Smooth muscle cell (in vitro differentiated cells): Measurements from ENCODE around the gene FIZ1. TPM values are rescaled to one million over a fixed set of nuclear protein-coding genes. Genes with fewer than 3 reads are reported as not detected.

Source experiments
- DNase-seq: peaks from one replicate; lab custom pipeline; 2025; ENCODE audit not compliant: unreplicated experiment; lab: John Stamatoyannopoulos, UW
- H2AFZ ChIP-seq: fragments of 200-600 bp; sonication (generic); 2 replicates; pipeline ENCODE4 v1.6.0; 2016; ENCODE audit warnings: antibody characterized with exemption, low read depth, mild to moderate bottlenecking
- H3F3A ChIP-seq: fragments of 200-600 bp; sonication (generic); 2 replicates; pipeline ENCODE4 v1.6.0; 2017; ENCODE audit warnings: antibody characterized with exemption, low read depth
- H3K27ac ChIP-seq: fragments of 200-600 bp; sonication (generic); 2 replicates; pipeline ENCODE4 v1.5.1; 2016; ENCODE audit warnings: low read depth, mild to moderate bottlenecking
- H3K27me3 ChIP-seq: fragments of 200-600 bp; sonication (generic); 2 replicates; pipeline ENCODE4 v1.6.1; 2016; ENCODE audit warnings: low read depth, mild to moderate bottlenecking
- H3K36me3 ChIP-seq: fragments of 200-600 bp; sonication (generic); 2 replicates; pipeline ENCODE4 v1.5.1; 2016; ENCODE audit warnings: low read depth
- H3K4me1 ChIP-seq: fragments of 200-600 bp; sonication (generic); 2 replicates; pipeline ENCODE4 v1.5.1; 2016; ENCODE audit warnings: low read depth
- H3K4me2 ChIP-seq: fragments of 200-600 bp; sonication (generic); 2 replicates; pipeline ENCODE4 v1.6.0; 2016; ENCODE audit warnings: mild to moderate bottlenecking
- H3K4me3 ChIP-seq: fragments of 200-600 bp; sonication (generic); 2 replicates; pipeline ENCODE4 v1.5.1; 2016; ENCODE audit warnings: mild to moderate bottlenecking
- H3K79me2 ChIP-seq: fragments of 200-600 bp; sonication (generic); 2 replicates; pipeline ENCODE4 v1.6.0; 2016; ENCODE audit warnings: low read depth, mild to moderate bottlenecking
- H3K9ac ChIP-seq: fragments of 200-600 bp; sonication (generic); 2 replicates; pipeline ENCODE4 v1.6.0; 2016; ENCODE audit warnings: low read depth
- H3K9me3 ChIP-seq: fragments of 200-600 bp; sonication (generic); replicated peaks from 2 replicates; pipeline ENCODE4 v1.5.1; 2016; ENCODE audit warnings: low read depth
- H4K20me1 ChIP-seq: fragments of 200-600 bp; sonication (generic); 2 replicates; pipeline ENCODE4 v1.6.0; 2016; ENCODE audit warnings: low read depth
- WGBS: methylation state at CpG from one replicate; pipeline ENCODE4 v1.1.7; 2016; ENCODE audit warnings: low lambda C conversion rate; 5-methylcytosine and 5-hydroxymethylcytosine counted together
- polyA plus RNA-seq: library from polyadenylated mRNA; unstranded; fragments of >200 nt; fragmentation: Nextera tagmentation; extraction: Ambion mirVana; gene quantifications from 2 replicates; pipeline ENCODE4 v1.2.1, GENCODE V29; 2016
- total RNA-seq: library from RNA; depleted of rRNA; stranded (reverse); fragments of >200 nt; gene quantifications from 2 replicates; pipeline ENCODE4 v1.2.3, GENCODE V29; 2014
- TF ChIP-seq, protein P1 (sequence below): fragments of 200-600 bp; sonication (generic); IDR thresholded peaks from 2 replicates; pipeline ENCODE4 v1.5.1; 2017; ENCODE audit warnings: borderline replicate concordance, mild to moderate bottlenecking, antibody characterized with exemption; ENCODE audit not compliant: insufficient read depth, poor library complexity, severe bottlenecking

The FIZ1 gene
- total and polyA plus RNA-seq, 2 experiments from 2014 or later, result 10.4 to 17.7 TPM

DNA sequence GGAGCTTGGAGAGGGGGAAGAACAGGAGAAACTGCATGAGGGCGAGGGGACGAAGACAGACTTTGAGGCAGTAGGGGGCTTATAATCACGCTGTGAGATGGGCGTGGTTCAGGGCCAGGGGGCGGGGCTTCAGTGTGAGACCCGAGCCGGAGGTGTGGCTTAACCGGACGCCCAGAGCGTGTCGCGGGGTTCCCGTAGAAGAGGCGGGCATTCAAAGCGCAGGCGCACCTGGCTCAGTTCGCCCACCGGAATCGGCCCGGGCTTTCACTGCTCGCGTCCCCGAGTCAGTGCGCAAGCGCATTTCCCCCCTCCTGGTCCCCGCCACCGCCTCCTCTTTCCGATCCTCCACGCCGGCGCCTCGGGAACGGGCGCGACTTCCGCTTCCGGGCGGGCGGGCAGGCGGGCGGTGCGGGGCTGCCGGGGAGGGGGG lies 5.9 kb upstream of the FIZ1 start:
- WGBS, result under 1% methylated on average over 29 of the region's 43 CpGs
- H3K4me2 ChIP-seq, result peak overlapping the region; percentile 88
- H3K79me2 ChIP-seq, result peaks cover 35% of the 10 kb centered on the region
- no peaks in the 10 kb centered on the region for H3K9me3 ChIP-seq
- H3F3A ChIP-seq, result peaks cover 16% of the 10 kb centered on the region
- H4K20me1 ChIP-seq, result peaks cover 29% of the 10 kb centered on the region
- no peak overlapping the region for H3K9ac ChIP-seq
- H3K36me3 ChIP-seq, result no peaks in the 10 kb centered on the region
- peak; percentile 95 for DNase-seq
- H3K4me3 ChIP-seq, result peak overlapping the region; percentile 80
- TF ChIP-seq, protein P1, sequence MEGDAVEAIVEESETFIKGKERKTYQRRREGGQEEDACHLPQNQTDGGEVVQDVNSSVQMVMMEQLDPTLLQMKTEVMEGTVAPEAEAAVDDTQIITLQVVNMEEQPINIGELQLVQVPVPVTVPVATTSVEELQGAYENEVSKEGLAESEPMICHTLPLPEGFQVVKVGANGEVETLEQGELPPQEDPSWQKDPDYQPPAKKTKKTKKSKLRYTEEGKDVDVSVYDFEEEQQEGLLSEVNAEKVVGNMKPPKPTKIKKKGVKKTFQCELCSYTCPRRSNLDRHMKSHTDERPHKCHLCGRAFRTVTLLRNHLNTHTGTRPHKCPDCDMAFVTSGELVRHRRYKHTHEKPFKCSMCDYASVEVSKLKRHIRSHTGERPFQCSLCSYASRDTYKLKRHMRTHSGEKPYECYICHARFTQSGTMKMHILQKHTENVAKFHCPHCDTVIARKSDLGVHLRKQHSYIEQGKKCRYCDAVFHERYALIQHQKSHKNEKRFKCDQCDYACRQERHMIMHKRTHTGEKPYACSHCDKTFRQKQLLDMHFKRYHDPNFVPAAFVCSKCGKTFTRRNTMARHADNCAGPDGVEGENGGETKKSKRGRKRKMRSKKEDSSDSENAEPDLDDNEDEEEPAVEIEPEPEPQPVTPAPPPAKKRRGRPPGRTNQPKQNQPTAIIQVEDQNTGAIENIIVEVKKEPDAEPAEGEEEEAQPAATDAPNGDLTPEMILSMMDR, result no peak
- H3K4me1 ChIP-seq, result peaks cover 16% of the 10 kb centered on the region
- peak overlapping the region; percentile 85 for H3K27ac ChIP-seq
- no peak overlapping the region for H2AFZ ChIP-seq
- H3K27me3 ChIP-seq, result no peaks in the 10 kb centered on the region

DNA sequence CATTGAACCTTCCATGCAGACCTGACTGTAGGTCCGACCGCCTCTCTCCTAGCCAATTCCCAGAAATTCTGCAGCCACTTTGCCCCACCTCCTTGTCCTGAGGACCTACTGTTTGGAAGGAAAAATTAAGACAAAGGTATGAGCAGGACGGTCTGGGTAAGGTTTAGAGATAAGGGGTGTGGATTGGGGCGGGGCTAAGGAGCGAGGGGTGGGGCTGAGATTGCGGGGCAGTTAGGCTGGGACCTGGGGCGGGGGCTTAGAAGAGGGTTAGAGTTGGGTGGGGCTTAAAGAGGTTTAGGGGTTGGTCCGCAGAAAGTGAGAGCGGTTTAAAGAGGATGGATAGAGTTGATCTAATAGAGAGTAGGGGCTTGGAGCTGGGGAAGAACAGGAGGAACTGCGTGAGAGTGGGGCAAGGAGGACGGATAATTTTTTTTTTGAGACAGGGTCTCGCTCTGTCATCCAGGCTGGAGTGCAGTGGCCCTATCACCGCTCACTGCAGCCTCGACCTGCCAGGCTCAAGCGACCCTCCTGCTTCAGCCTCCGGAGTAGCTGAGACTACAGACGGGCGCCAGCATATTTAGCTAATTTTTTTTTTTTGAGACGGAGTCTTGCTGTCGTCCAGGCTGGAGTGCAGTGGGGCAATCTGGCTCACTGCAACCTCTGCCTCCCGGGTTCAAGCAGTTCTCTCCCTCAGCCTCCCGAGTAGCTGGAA lies 4.4 kb upstream of the FIZ1 start:
- TF ChIP-seq, protein P1, result no peak
- WGBS, result 70% methylated on average over 21 of the region's 22 CpGs
- no peak overlapping the region for H2AFZ ChIP-seq
- H3K27me3 ChIP-seq, result no peaks in the 10 kb centered on the region
- H3K27ac ChIP-seq, result peak overlapping the region; percentile 85
- DNase-seq, result no peak
- peaks cover 16% of the 10 kb centered on the region for H3F3A ChIP-seq
- no peak overlapping the region for H3K9ac ChIP-seq
- no peaks in the 10 kb centered on the region for H3K9me3 ChIP-seq
- H3K4me2 ChIP-seq, result peak overlapping the region; percentile 88
- H4K20me1 ChIP-seq, result peaks cover 21% of the 10 kb centered on the region
- peaks cover 16% of the 10 kb centered on the region for H3K4me1 ChIP-seq
- no peaks in the 10 kb centered on the region for H3K36me3 ChIP-seq
- peaks cover 20% of the 10 kb centered on the region for H3K79me2 ChIP-seq
- no peak overlapping the region for H3K4me3 ChIP-seq

DNA sequence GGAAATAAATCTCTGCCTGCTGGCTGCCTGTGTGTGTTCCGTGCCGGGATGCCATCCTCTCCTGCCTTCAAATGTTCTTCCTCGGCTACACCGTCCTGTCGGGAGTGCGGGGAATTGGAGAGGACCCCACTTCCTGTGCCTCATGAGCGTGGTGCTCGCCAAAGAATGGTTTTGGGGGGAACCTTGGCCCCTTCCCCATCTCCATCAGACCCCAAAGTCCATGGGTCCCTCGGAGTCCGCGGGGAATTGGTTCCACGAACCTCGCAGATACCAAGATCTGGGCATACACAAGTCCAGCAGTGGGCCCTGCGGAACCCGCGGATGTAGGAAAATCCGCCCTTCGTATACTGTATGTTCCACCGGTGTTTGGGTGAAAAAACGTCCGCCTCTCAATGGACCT lies 3.8 kb upstream of the FIZ1 start:
- Histone ChIP-seq H3K9me3 (no peaks in the 10 kb centered on the region), H3K27me3 (no peaks in the 10 kb centered on the region), H3K36me3 (no peaks in the 10 kb centered on the region), H3K27ac (no peak overlapping the region), H3K4me2 (no peak overlapping the region), H3F3A (peaks cover 16% of the 10 kb centered on the region), H4K20me1 (peaks cover 17% of the 10 kb centered on the region), H2AFZ (no peak overlapping the region), H3K4me1 (peaks cover 16% of the 10 kb centered on the region), H3K79me2 (peaks cover 18% of the 10 kb centered on the region), H3K9ac (no peak overlapping the region), H3K4me3 (no peak overlapping the region)
- WGBS, result 96% methylated on average over 21 of the region's 21 CpGs
- DNase-seq, result no peak
- TF ChIP-seq, protein P1, result no peak
